HepG2 (cell line): ENCODE data around the gene PRDX6. TPM values are rescaled to one million over a fixed set of nuclear protein-coding genes. Genes with fewer than 3 reads are reported as not detected.

Experiments
- GTF2F1 ChIP-seq: fragments of 150-350 bp; IDR thresholded peaks from 2 replicates; pipeline ENCODE4 v1.6.1; 2014; ENCODE audit warnings: low read length
- IRF1 ChIP-seq: sonication (generic); formaldehyde crosslinking; IDR thresholded peaks from 2 replicates; pipeline ENCODE4 v1.4.0; 2020; ENCODE audit warnings: low read depth, mild to moderate bottlenecking, missing genetic modification reagents
- PHF5A ChIP-seq: IDR thresholded peaks from one replicate; pipeline ENCODE4 v1.6.1; 2018; ENCODE audit warnings: low read depth, missing genetic modification reagents; ENCODE audit not compliant: unreplicated experiment
- TBL1XR1 ChIP-seq: fragments of 150-350 bp; IDR thresholded peaks from 2 replicates; pipeline ENCODE4 v1.6.1; 2014; ENCODE audit warnings: borderline replicate concordance, low read length; ENCODE audit not compliant: partially characterized antibody
- ZNF331 ChIP-seq: sonication (generic); formaldehyde crosslinking; IDR thresholded peaks from 2 replicates; pipeline ENCODE4 v1.4.0; 2020; ENCODE audit warnings: missing genetic modification reagents
- ZNF558 ChIP-seq: sonication (generic); formaldehyde crosslinking; IDR thresholded peaks from 2 replicates; pipeline ENCODE4 v1.9.0; 2022; ENCODE audit warnings: mild to moderate bottlenecking, missing genetic modification reagents, borderline replicate concordance
- polyA plus RNA-seq, 8 experiments: library from polyadenylated mRNA; depleted of rRNA in 3 of 8; stranded (reverse) in 7 of 8; unstranded in 1 of 8; fragments of >200 nt; fragmentation: Illumina TruSeq in 4 of 8; extraction: Trizol in 4 of 8; gene quantifications; 2 replicates each; pipeline versions ENCODE4 v1.2.1 to v1.2.3, GENCODE V29; 2011 to 2016; ENCODE audit warnings: low read depth in 4 of 8, missing spikeins in 1 of 8, mixed read lengths in 1 of 8; ENCODE audit not compliant: insufficient read depth in 1 of 8
- total RNA-seq, 5 experiments: library from RNA; depleted of rRNA; stranded (reverse); fragments of >200 nt; fragmentation: Illumina TruSeq; extraction: Trizol; gene quantifications; 2 replicates each; pipeline ENCODE4 v1.2.3, GENCODE V29; 2016; ENCODE audit warnings: low read depth in 1 of 5
- TF ChIP-seq, protein P1 (sequence below): sonication (generic); formaldehyde crosslinking; IDR thresholded peaks from one replicate; pipeline ENCODE4 v1.5.1; 2020; ENCODE audit warnings: mild to moderate bottlenecking, missing genetic modification reagents; ENCODE audit errors: not compliant biosample characterization
- TF ChIP-seq, protein P2 (sequence below): sonication (generic); formaldehyde crosslinking; IDR thresholded peaks from 2 replicates; pipeline ENCODE4 v1.8.0; 2022; ENCODE audit warnings: mild to moderate bottlenecking, missing genetic modification reagents, moderate library complexity

PRDX6 gene
- total and polyA plus RNA-seq, 2 of the 13 experiments (the other 11 are each of a cell fraction or from before 2014, with no cell fraction given), result 224 to 309 TPM

DNA sequence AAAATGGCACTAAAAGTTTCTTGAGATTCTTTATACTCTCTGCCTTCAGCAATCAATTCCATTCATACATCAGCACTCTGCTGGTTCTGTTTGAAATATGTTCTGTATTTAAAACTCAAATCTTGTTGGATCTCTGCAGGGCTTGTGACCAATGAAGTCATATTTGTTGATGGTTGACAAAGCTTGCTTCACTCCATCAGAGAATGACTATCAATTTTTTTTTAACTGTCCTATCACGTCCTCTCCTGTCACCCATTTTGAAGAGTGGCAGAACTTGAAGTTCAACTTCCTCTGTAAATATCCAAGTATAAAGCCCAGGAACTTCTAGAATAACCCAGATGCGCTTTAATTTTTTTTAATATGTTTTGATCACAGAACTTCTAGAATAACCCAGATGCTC, 10.9 kb downstream of the PRDX6 start (continued):
- TF ChIP-seq, protein P1, sequence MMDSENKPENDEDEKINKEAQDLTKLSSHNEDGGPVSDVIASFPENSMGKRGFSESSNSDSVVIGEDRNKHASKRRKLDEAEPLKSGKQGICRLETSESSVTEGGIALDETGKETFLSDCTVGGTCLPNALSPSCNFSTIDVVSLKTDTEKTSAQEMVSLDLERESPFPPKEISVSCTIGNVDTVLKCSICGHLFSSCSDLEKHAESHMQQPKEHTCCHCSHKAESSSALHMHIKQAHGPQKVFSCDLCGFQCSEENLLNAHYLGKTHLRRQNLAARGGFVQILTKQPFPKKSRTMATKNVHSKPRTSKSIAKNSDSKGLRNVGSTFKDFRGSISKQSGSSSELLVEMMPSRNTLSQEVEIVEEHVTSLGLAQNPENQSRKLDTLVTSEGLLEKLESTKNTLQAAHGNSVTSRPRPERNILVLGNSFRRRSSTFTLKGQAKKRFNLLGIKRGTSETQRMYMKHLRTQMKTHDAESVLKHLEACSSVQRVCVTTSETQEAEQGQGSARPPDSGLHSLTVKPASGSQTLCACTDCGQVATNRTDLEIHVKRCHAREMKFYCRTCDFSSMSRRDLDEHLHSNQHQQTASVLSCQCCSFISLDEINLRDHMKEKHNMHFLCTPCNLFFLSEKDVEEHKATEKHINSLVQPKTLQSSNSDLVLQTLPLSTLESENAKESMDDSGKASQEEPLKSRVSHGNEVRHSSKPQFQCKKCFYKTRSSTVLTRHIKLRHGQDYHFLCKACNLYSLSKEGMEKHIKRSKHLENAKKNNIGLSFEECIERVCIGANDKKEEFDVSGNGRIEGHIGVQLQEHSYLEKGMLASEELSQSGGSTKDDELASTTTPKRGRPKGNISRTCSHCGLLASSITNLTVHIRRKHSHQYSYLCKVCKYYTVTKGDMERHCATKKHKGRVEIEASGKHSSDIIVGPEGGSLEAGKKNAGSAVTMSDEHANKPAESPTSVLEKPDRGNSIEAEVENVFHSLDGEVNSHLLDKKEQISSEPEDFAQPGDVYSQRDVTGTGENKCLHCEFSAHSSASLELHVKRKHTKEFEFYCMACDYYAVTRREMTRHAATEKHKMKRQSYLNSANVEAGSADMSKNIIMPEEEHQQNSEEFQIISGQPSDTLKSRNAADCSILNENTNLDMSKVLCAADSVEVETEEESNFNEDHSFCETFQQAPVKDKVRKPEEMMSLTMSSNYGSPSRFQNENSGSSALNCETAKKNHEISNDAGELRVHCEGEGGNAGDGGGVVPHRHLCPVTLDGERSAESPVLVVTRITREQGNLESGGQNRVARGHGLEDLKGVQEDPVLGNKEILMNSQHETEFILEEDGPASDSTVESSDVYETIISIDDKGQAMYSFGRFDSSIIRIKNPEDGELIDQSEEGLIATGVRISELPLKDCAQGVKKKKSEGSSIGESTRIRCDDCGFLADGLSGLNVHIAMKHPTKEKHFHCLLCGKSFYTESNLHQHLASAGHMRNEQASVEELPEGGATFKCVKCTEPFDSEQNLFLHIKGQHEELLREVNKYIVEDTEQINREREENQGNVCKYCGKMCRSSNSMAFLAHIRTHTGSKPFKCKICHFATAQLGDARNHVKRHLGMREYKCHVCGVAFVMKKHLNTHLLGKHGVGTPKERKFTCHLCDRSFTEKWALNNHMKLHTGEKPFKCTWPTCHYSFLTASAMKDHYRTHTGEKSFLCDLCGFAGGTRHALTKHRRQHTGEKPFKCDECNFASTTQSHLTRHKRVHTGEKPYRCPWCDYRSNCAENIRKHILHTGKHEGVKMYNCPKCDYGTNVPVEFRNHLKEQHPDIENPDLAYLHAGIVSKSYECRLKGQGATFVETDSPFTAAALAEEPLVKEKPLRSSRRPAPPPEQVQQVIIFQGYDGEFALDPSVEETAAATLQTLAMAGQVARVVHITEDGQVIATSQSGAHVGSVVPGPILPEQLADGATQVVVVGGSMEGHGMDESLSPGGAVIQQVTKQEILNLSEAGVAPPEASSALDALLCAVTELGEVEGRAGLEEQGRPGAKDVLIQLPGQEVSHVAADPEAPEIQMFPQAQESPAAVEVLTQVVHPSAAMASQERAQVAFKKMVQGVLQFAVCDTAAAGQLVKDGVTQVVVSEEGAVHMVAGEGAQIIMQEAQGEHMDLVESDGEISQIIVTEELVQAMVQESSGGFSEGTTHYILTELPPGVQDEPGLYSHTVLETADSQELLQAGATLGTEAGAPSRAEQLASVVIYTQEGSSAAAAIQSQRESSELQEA (CRISPR knock-in tag), result no peak
- TF ChIP-seq ZNF558 (CRISPR knock-in tag) (no peak), ZNF331 (CRISPR knock-in tag) (no peak), TBL1XR1 (no peak), PHF5A (no peak), GTF2F1 (no peak), IRF1 (no peak)
- TF ChIP-seq, protein P2, sequence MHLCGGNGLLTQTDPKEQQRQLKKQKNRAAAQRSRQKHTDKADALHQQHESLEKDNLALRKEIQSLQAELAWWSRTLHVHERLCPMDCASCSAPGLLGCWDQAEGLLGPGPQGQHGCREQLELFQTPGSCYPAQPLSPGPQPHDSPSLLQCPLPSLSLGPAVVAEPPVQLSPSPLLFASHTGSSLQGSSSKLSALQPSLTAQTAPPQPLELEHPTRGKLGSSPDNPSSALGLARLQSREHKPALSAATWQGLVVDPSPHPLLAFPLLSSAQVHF (CRISPR knock-in tag), result no peak
